Measurements from ENCODE around the gene TRABD2A.

The TRABD2A gene

DNA sequence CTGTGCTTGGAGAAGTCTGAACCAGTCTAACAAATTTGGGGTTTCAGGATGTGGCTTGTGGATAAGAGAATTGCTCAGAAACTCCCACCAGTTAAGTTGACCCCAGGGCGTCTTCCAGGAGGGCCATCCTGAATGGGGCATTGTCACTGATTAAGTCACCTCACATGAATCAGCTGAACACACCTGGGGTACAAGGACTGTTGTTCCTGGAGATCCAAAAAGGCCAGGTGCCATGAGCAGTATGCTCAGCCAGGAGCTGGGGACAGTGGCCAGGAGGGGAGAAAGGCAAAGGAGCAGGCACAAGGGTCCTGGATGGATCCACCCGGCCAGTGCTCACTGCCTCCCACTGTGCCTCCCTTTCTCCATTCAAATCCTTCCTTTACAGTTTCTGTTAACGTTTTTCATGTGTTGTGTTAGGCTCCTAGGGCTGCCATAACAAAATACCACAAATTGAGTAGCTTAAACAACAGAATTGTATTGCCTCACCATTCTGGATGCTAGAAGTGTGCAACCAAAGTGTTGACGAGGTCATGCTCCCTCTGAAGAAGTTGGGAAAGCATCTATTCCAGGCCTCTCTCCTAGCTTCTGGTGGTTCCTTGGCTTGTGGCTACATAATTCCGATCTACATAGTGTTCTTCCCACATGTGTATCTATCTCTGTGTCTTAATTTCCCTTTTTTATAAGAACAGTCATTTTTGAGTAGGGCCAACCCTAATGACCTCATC lies 33.4 kb downstream of the TRABD2A start:
- H3K27me3 ChIP-seq (ENCODE audit: insufficient read depth, low read length): no peaks in the 10 kb centered on the region
- no peaks in the 10 kb centered on the region for H3K9me3 ChIP-seq (ENCODE audit: insufficient read depth, low read depth, low read length)
- WGBS: 88% methylated on average over 5 of the region's 5 CpGs
- no peak overlapping the region for H3K9ac ChIP-seq (ENCODE audit: low read depth, low read length)
- H3K27ac ChIP-seq (ENCODE audit: low read depth, low read length): no peak overlapping the region
- H3K36me3 ChIP-seq (ENCODE audit: insufficient read depth, low read length): no peaks in the 10 kb centered on the region
- no peaks in the 10 kb centered on the region for H3K4me1 ChIP-seq (ENCODE audit: insufficient read depth, low read length)
- no peak overlapping the region for H3K4me3 ChIP-seq (ENCODE audit: low read length)

DNA sequence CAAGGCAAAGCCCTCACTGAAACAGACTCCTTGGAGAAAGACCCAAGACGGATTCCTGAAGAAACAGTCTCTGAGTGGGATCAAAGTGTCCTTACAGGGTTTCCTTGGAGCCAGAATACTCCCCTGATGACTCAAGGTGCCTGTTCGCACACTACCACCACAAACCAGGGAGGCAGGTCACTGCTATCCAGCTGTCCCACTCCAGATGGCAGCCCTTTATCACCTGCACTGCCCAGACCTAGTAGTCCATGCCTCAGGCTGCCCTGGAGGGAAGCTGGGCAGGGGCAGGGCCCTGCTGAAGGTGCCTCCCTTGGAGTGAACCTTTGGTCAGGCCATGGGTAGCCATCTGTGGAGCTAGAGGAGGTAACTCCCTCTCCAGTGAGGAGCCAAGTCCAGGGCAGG lies 34.1 kb downstream of the TRABD2A start:
- H3K27me3 ChIP-seq (ENCODE audit: insufficient read depth, low read length): no peaks in the 10 kb centered on the region
- 85% methylated on average over 2 of the region's 2 CpGs for WGBS
- no peaks in the 10 kb centered on the region for H3K9me3 ChIP-seq (ENCODE audit: insufficient read depth, low read depth, low read length)
- no peak overlapping the region for H3K9ac ChIP-seq (ENCODE audit: low read depth, low read length)
- H3K4me3 ChIP-seq (ENCODE audit: low read length): no peak overlapping the region
- H3K27ac ChIP-seq (ENCODE audit: low read depth, low read length): no peak overlapping the region
- H3K4me1 ChIP-seq (ENCODE audit: insufficient read depth, low read length): no peaks in the 10 kb centered on the region
- H3K36me3 ChIP-seq (ENCODE audit: insufficient read depth, low read length): no peaks in the 10 kb centered on the region

DNA sequence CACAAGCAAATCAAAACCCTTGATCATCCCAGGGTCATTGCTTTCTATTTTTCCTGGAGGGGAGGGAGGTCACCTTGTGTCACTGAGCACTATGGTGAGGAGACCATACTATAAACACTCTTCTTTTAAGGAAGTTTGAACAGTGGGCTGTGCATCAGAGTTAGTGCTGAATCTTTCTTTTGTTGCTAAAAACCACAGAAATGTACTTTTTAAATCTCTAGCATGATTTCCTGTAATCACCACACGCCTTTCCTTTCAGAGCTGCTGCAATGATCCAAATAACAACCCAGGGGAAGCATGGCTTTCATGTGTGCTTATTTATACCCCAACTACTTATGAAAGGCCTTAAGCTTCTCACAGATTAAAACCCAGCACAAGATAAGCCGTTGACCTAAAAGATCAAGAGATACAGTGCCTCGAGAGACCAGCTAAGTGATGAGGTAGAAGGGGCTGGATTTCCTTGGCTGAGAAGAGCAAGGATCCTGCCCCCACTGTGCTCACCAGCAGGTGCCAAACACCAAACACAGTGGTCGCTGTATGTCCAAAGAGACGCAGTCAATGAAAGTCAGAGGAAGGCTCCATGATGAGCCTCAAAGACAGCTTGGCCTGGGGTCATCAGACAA lies 34.7 kb downstream of the TRABD2A start:
- no peaks in the 10 kb centered on the region for H3K9me3 ChIP-seq (ENCODE audit: insufficient read depth, low read depth, low read length)
- WGBS: 92% methylated on average over 5 of the region's 5 CpGs
- H3K27me3 ChIP-seq (ENCODE audit: insufficient read depth, low read length): no peaks in the 10 kb centered on the region
- H3K4me3 ChIP-seq (ENCODE audit: low read length): no peak overlapping the region
- no peaks in the 10 kb centered on the region for H3K4me1 ChIP-seq (ENCODE audit: insufficient read depth, low read length)
- H3K9ac ChIP-seq (ENCODE audit: low read depth, low read length): no peak overlapping the region
- no peak overlapping the region for H3K27ac ChIP-seq (ENCODE audit: low read depth, low read length)
- no peaks in the 10 kb centered on the region for H3K36me3 ChIP-seq (ENCODE audit: insufficient read depth, low read length)

DNA sequence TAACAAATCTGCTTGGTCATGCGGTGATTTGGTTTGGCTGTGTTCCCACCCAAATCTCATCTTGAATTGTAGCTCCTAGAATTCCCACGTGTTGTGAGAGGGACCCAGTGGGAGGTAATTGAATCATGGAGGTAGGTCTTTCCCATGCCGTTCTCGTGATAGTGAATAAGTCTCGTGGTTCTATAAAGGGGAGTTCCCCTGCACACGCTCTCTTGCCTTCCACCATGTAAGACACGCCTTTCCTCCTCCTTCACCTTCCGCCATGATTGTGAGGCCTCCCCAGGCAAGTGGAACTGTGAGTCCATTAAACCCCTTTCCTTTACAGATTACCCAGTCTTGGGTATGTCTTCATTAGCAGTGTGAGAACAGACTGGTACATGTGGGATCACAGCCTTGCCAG lies 36.7 kb downstream of the TRABD2A start:
- Histone ChIP-seq H3K27me3 (ENCODE audit: insufficient read depth, low read length) (no peaks in the 10 kb centered on the region), H3K9ac (ENCODE audit: low read depth, low read length) (no peak overlapping the region), H3K36me3 (ENCODE audit: insufficient read depth, low read length) (no peaks in the 10 kb centered on the region), H3K27ac (ENCODE audit: low read depth, low read length) (no peak overlapping the region), H3K9me3 (ENCODE audit: insufficient read depth, low read depth, low read length) (no peaks in the 10 kb centered on the region), H3K4me1 (ENCODE audit: insufficient read depth, low read length) (no peaks in the 10 kb centered on the region), H3K4me3 (ENCODE audit: low read length) (no peak overlapping the region)
- 91% methylated on average over 8 of the region's 8 CpGs for WGBS

DNA sequence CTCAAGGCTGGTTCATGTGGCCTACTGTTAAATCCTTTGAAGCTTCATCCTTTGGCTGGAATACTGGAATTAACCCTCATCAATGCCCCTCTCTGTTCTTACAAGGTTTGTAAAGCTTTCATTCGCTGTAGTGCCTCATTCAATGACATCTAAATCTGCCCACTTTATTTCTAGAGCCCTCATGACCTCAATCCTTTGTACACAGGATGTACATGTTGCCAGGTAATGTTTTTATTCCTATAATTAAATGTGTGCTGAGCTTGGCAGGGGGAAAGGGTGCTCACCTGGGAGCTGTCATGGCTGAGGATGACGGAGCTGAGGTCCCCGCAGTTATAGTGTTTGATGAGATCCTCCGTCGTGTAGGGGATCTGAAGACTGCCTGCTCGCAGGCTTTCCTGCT lies 39.3 kb downstream of the TRABD2A start:
- H3K9me3 ChIP-seq (ENCODE audit: insufficient read depth, low read depth, low read length): peaks cover 5% of the 10 kb centered on the region; the same call in 1 of the 2 replicates
- no peak overlapping the region for H3K4me3 ChIP-seq (ENCODE audit: low read length)
- H3K4me1 ChIP-seq (ENCODE audit: insufficient read depth, low read length): no peaks in the 10 kb centered on the region
- H3K36me3 ChIP-seq (ENCODE audit: insufficient read depth, low read length): no peaks in the 10 kb centered on the region
- H3K27ac ChIP-seq (ENCODE audit: low read depth, low read length): no peak overlapping the region
- WGBS: 95% methylated on average over 6 of the region's 6 CpGs
- no peaks in the 10 kb centered on the region for H3K27me3 ChIP-seq (ENCODE audit: insufficient read depth, low read length)
- no peak overlapping the region for H3K9ac ChIP-seq (ENCODE audit: low read depth, low read length)

DNA sequence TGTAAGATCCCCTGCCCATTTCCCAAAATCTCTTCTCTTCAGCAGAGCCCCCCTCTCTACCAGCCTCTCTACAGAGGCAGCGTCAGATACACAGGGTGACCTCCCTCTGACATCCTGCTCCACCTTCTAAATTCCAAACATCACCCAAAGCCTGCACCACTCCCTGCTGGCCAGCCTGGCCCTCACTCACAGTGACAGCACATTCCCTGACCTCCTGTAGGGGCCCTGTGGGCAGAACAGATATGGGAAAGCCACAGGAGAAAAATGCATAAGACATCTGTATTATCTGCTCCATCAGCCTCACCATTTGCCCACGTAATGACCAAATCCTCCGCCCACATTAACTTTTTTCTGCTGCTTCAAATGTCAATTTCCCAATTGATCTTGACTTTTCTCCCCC lies 40.6 kb downstream of the TRABD2A start:
- Histone ChIP-seq H3K9ac (ENCODE audit: low read depth, low read length) (no peak overlapping the region), H3K27me3 (ENCODE audit: insufficient read depth, low read length) (no peaks in the 10 kb centered on the region), H3K27ac (ENCODE audit: low read depth, low read length) (no peak overlapping the region), H3K4me3 (ENCODE audit: low read length) (no peak overlapping the region), H3K4me1 (ENCODE audit: insufficient read depth, low read length) (no peaks in the 10 kb centered on the region), H3K9me3 (ENCODE audit: insufficient read depth, low read depth, low read length) (peaks cover 13% of the 10 kb centered on the region; the same call in 1 of the 2 replicates), H3K36me3 (ENCODE audit: insufficient read depth, low read length) (no peaks in the 10 kb centered on the region)
- 56% methylated on average over 3 of the region's 3 CpGs for WGBS

DNA sequence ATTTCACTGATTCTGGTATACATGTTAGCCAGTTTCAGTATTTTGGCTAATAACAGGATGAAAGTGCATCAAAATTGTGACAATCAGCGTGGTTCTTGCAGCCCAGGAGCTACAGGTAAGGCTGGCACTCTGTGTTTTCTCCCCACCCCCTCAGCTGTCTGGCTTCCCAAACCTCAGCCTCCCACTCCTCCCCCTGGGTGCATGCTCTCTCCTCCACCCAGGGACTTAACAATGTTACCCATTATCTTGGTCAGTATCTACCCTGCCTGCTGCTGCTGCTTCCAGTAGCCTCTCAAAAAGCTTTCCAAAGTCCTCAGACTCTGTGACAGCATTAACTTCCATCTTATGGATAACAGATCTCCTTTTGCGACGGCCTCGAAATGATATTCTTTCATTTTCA lies 41.0 kb downstream of the TRABD2A start:
- Histone ChIP-seq H3K9me3 (ENCODE audit: insufficient read depth, low read depth, low read length) (peaks cover 15% of the 10 kb centered on the region; the same call in 1 of the 2 replicates), H3K9ac (ENCODE audit: low read depth, low read length) (no peak overlapping the region), H3K27ac (ENCODE audit: low read depth, low read length) (no peak overlapping the region), H3K4me3 (ENCODE audit: low read length) (no peak overlapping the region), H3K27me3 (ENCODE audit: insufficient read depth, low read length) (no peaks in the 10 kb centered on the region), H3K36me3 (ENCODE audit: insufficient read depth, low read length) (no peaks in the 10 kb centered on the region), H3K4me1 (ENCODE audit: insufficient read depth, low read length) (no peaks in the 10 kb centered on the region)
- WGBS: 82% methylated on average over 4 of the region's 4 CpGs

DNA sequence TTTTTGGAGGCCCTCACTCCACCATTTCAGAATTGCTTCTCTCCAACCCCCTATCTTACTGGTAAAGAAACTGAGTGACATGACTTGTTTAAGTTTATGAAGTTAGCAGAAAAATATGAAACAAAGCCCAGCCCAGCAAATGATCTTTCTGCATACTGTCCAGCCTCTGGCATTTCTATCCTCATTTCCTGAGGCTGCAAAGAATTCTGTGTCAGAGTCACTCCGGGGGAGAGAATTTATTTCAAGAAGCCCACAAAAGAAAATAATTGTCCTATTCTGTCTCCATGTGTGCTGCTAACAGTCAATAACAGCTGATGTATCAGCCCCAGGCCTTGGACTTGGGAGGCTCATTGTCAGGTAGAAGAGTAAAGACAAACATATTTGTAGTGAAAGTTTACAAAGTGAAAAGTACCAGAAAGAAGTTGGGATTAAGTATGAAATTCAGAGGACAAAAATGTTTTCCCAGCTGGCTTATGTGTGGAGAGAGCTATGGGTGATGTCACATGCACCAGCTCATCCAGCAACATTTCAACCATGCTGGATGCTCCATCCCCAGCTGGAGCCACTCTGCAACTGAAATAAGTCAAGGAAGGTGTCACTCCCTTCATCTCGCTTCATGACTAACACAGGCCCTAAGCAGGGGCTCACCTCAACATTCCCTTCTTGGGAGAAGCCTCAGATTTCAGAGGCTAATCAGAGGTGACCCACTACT lies 42.3 kb downstream of the TRABD2A start:
- Histone ChIP-seq H3K9ac (ENCODE audit: low read depth, low read length) (no peak overlapping the region), H3K36me3 (ENCODE audit: insufficient read depth, low read length) (no peaks in the 10 kb centered on the region), H3K4me1 (ENCODE audit: insufficient read depth, low read length) (no peaks in the 10 kb centered on the region), H3K27me3 (ENCODE audit: insufficient read depth, low read length) (no peaks in the 10 kb centered on the region), H3K27ac (ENCODE audit: low read depth, low read length) (no peak overlapping the region), H3K9me3 (ENCODE audit: insufficient read depth, low read depth, low read length) (peaks cover 19% of the 10 kb centered on the region; the same call in 1 of the 2 replicates), H3K4me3 (ENCODE audit: low read length) (no peak overlapping the region)
- 95% methylated on average over 2 of the region's 2 CpGs for WGBS

DNA sequence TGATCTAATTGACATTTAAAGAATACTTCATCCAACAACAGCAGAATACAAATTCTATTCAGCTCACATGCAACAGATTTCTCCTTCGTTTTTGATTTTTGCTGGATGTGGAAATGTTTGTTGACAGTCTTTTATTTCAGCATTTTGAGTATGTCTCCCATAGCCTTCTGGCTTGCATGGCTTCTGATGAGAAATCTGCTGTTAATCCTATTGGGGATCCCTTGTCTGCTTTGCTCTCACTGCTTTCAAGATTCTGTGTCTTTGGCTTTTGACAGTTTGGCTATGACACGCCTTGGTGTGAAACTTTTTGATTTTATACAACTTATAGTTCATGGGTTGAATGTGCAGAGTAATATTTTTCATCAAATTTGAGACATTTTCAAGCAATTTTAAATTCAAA lies 44.7 kb downstream of the TRABD2A start:
- no peak overlapping the region for H3K4me3 ChIP-seq (ENCODE audit: low read length)
- H3K27me3 ChIP-seq (ENCODE audit: insufficient read depth, low read length): no peaks in the 10 kb centered on the region
- peaks cover 19% of the 10 kb centered on the region; the same call in 1 of the 2 replicates for H3K9me3 ChIP-seq (ENCODE audit: insufficient read depth, low read depth, low read length)
- H3K27ac ChIP-seq (ENCODE audit: low read depth, low read length): no peak overlapping the region
- no peak overlapping the region for H3K9ac ChIP-seq (ENCODE audit: low read depth, low read length)
- 100% methylated on average over 1 of the region's 2 CpGs for WGBS
- no peaks in the 10 kb centered on the region for H3K36me3 ChIP-seq (ENCODE audit: insufficient read depth, low read length)
- H3K4me1 ChIP-seq (ENCODE audit: insufficient read depth, low read length): peaks cover 9% of the 10 kb centered on the region

DNA sequence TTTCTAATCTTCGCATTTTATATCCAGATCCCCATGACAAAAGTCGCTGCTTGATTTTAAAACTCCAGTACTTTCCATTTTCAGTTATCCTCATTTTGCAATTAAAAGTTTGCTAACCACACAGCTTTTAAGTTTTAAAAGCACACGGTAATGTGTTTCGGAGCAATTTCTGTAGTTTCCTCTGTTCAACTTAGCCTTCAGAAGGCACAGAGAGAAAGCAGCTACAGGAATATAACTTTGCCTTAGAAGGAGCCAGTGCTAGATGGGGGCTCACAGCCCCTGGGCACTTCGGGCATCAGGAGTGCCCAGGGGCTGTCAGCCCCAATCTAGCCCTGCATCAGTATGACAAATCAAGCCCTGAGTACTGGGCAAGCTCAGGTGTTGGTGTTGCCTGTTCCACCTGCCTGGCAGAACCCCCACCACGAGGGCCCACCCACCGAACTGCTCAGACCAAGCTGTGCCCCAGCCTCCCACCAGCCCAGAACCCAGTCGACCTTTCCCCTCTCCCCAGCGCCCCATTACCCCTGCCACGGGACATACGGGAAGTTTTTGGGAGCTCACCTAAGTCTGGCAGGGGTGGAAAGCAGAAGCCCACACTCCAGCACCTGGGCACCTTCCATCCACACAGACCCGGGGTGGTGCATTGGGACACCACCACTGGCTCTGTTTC lies 47.3 kb downstream of the TRABD2A start:
- no peak overlapping the region for H3K27ac ChIP-seq (ENCODE audit: low read depth, low read length)
- no peaks in the 10 kb centered on the region for H3K36me3 ChIP-seq (ENCODE audit: insufficient read depth, low read length)
- H3K9me3 ChIP-seq (ENCODE audit: insufficient read depth, low read depth, low read length): peaks cover 19% of the 10 kb centered on the region; the same call in 1 of the 2 replicates
- no peak overlapping the region for H3K4me3 ChIP-seq (ENCODE audit: low read length)
- peaks cover 9% of the 10 kb centered on the region for H3K4me1 ChIP-seq (ENCODE audit: insufficient read depth, low read length)
- H3K9ac ChIP-seq (ENCODE audit: low read depth, low read length): no peak overlapping the region
- 88% methylated on average over 12 of the region's 12 CpGs for WGBS
- H3K27me3 ChIP-seq (ENCODE audit: insufficient read depth, low read length): no peaks in the 10 kb centered on the region

Data from HUES64 (cell line).